GM21825 (cell line): Measurements from ENCODE around the gene NKAPL.
A peak's percentile ranks its signal among the peaks of the same experiment; 100 is the strongest.

Experiments used
- ATAC-seq: cut with Tn5 transposase; IDR thresholded peaks from one replicate; pipeline ENCODE4 v1.9.1; 2021; ENCODE audit warnings: mild to moderate bottlenecking, moderate library complexity; ENCODE audit not compliant: unreplicated experiment

The NKAPL gene

DNA sequence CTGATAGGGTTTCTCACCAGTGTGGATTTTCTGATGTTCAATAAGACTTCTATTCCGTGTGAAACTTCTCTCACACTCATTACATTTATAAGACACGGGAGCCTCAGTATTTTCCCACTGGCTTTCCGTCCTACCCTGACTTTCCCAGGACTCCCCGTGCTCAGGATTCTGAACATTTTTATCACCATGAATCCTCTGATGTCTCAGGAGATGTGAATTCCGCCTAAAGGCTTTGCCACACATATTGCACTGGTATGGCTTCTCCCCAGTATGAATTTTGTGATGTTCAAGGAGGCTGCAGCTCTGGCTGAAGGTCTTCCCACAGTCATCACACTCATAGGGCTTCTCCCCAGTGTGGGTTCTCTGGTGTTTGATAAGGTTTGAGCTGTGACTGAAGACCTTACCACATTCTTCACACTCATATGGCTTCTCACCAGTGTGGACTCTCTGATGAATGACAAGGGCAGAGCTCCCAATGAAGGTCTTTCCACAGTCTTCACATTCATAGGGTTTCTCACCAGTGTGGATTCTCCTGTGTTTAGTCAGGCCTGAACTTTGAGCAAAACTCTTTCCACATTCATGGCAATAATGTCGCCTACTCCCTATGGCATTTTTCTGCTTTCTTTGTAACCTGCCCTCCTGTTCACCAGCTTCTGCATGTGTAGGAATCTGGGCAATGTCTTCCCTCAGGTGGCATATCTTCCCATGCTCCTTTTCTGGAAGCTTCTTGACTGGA lies 13.7 kb upstream of the NKAPL start:
- ATAC-seq = no peak

DNA sequence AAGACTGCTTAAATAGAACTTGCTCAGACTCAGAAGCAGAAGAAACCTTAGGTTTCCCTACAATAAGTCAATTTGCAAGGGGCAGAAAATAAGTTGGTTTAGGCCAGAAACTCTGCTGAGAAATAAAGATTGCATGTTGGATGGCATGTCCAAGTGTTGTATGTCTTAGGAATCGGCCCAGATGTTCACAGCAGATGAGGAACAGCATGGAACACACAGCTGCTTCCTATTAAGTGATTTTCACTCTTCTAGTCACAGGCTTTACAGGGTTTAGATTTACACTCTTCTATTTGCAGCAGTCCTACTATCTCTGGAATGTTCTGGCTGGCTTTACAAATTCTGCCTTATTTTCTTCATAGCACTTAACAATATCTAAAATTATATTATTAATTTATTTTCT lies 10.2 kb upstream of the NKAPL start:
- ATAC-seq = no peak

DNA sequence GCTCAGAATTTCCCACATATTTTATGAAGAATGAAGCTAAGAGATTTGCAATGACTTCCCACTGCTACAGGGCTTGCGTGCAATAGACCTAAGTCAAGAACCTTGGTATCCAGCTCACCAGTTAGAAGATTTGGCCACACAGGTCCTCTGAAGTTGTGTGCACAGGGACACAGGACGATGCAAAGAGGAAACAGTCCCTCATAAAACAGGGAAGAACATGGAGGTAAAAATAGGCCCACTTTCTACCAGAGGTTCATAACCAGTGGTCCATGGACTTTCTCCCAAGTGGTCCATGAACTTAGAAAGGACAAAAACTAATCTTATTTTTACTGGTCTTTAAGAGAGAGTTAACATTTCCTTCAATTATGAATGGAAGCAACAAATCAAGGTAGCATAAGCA lies 8.3 kb upstream of the NKAPL start:
- ATAC-seq = no peak

DNA sequence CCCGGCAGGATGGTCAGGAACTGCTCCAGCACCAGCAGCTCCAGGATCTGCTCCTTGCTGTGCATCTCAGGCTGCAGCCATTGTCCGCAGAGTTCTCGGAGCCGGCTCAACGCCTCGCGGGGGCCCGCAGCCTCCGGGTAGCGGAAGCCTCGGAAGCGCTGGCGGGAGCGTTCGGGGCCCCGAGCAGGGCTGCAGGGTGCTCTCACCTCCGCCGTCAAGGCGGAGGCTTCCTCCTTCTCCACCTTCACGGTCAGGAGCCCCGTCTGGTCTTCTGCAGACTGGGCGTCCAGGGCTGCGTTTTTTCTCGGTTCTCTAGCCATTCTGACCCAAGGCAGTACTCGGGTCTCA lies 7.5 kb upstream of the NKAPL start:
- ATAC-seq = peak; percentile 27

DNA sequence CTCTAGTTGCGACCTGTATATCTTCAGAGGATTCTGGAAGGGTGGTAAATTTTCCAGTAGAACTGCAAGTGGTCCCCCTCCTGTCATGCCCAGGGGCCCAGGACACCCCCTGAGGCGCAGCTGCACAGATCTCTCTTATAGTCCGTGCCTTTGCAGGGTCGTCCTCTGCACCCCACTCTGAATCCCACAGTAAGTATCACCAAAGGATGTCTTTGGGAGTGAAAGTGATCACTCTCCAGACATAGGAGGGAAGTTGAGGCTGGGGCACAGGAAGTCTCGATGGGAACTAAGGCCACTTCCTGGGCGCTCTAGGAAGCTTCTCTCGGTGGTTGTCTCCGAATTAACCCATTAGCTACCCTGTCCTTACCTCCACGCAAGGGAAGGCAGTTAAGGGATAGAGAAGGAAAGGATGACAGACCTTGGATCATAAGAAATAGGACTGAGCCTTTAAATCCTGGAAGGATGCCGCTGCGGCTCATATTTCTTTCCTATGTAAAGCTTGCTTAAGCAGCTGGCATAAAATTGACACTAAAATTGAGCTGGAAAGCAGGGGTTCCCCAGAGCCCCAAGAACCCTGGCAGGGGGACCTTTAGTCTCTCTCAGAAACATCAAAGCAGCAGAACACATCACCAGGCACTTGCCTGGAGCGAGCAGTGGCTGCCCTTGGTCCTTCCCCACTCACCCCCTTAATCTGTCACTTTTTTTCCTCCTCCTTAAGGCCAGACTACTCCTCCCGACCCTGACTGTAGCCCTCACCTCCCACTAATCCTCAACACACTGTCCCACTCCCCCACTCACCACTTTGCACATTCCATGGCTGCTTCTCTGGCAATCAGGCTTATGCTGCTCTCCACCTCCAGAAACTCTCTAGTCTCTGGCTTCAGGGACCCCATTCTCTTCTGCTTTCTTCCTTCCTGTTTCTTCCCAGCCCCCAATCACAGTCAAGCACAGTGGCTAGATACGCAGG lies 6.8 kb upstream of the NKAPL start, which contains the start of gene ZKSCAN4:
Gene ZKSCAN4, minus strand, starts transcription at position 261 of the 967 bp plus-strand sequence. CDS start 289 bp downstream, outside the sequence.
- ATAC-seq = peak; percentile 63

DNA sequence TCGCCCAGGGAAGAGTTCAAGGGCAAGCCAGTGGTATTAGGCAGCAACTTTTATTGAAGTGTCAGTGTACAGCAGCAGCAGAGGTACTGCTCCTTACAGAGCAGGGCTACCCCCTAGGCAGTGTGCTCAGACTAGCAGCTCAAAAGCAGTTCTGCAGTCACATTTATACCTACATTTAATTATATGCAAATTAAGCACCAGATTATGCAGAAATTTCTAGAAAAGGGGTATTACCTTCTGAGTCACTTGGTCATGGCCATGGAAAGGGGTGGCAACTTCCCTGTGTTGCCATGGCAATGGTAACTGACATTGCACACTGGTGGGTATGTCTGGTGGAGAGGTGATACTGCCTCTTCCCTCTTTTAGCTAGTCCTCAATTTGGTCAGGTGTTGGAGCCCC lies 5.0 kb upstream of the NKAPL start:
- no peak for ATAC-seq

DNA sequence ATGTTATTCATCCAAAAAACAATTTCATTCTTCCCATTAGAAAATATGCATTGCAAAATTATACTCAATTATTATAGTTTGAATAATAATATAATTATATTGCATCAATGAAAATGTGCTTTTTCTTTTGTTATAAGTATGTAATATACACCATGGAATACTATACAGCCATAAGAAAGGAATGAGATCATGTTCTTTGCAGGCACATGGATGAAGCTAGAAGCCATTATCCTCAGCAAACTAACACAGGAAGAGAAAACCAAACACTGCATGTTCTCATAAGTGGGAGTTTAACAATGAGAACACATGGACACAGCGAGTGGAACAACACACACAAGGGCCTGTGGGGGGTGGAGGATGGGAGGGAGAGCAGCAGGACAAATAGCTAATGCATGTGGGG lies 2.1 kb upstream of the NKAPL start:
- no peak for ATAC-seq

DNA sequence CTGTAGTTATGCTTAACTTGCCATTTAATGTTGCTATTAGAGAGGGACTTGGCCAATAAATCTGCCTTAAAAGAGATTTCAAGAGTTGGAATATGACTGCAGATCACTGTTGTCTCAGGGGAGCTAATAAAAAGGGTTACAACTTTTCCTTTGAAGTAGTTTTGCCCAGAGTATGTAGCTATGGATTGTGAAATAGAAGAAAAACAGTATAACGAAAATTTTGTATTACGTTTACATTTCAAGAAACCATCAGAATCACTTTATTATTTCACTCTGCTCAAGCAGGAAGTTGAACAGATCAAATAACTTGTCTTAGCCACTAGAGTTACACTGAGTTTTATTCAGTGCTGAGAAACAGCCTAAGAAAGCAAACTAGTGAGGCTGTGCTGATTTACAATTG lies 4.8 kb downstream of the NKAPL start:
- no peak for ATAC-seq

DNA sequence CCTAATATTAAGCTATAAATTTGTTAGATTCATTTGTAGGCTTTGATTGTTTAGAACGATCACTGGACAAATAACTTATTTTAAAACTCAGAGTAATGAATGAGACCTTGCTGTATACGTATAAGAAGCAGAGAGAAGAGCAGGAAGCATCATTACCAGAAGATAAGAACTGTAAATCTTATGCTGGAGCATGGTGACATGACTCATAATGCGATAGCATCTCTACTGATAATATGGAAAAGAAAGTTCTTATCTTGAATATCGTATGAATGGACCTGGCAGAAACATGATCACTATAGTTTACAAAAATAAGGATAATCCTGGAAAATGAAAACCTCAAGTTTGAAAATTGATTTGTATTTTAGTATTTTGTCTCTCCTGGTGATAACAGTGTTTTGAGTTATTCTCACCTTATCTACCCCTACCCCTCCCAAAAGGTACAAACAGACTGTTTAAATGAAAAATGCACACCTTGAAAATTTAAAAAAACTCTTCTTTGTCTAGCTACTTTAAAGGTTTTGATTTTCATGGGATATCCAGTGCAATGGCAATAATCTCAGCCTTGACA lies 5.8 kb downstream of the NKAPL start:
- ATAC-seq = no peak

DNA sequence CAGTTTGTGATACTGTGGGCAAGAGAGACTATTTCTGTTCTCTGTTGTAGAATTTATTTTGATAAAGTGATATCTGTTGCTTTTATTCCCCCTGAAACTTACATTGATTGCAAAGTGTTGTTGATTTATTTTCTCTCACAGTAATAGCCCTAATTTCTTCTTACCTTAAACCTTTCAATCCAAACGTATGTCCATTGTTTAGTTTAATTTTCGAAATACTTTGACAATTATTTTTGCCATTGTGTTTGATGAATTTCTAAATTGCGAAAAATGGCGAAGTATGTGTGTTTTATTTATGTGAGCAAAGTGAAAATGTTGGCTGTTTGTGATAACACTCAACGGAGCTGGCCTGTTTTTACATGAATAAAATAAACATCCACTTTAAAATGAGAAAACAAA lies 7.5 kb downstream of the NKAPL start:
- no peak for ATAC-seq

DNA sequence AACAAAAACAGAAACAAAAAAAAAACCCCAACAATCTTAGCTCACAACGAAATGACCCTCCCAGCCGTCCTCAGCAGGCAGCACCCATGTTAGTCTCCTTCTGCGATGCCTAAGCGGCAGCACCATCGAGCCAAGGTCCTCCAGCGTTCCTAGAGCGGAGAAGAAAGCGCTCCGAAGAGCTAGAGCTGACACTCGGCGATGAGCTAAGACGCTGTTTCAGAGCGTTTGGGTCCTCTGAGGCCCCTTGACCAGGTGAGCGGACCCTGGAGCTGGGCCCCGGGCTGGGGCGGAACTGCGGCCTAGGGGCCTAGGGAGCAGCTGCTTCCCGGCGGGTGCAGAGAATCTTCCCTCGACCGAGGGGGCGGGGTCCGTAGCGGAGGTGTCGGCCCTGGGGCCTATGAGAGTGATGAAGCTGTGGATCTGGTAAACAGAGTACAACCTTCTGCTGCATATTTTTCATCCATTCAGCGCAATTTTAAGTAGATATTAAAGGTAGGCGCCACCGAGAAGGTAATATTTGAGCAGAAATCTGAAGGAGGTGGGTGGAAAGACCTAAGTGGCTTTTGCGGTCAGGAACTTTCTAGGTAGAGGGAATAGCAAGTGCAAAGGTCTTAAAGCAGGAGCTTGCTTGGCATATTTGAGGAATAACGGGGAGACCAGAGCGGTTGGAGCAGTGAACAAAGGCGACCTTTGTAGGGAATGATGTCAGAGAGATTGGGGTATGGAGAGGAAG lies 8.0 kb downstream of the NKAPL start, which contains the start of gene ZSCAN26:
Gene ZSCAN26, plus strand, starts transcription at position 182 of the 733 bp plus-strand sequence. CDS start 4,777 bp downstream, outside the sequence.
- ATAC-seq = peak; percentile 86

DNA sequence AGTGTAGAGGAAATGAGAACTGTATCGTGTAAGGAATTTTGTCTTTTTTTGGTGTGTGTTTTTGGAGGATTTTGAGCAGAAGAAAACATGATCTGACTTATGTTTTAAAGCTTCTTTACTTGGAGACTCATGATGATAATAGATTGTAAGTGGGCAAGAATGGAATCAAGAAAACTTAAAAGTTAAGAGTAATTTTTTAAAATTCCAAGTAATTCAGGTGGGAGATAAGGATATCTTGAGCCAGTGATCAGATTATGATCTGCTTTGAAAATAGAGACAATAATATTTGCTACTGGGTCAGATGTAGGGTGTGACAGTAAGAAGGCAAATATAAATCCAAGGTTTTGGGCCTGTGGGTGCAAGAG lies 8.6 kb downstream of the NKAPL start:
- ATAC-seq = no peak

DNA sequence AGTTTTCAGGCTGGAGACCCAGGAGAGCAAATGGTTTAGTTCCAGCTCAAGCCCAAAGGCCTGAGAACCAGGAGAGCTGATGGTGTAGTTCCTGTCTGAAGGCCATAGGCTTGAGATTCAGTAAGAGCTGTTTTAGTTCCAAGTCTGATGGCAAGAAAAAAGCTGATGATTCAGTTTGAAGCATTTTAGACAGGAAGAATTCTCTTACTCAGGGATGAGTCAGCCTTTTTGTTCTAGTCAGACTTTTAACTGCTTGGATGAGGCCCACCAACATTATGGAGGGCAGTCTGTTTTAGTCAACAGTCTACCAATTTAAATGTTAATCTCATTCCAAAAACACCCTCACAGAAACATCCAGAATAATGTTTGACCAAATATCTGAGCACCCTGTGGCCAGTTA lies 10.4 kb downstream of the NKAPL start:
- ATAC-seq = no peak

DNA sequence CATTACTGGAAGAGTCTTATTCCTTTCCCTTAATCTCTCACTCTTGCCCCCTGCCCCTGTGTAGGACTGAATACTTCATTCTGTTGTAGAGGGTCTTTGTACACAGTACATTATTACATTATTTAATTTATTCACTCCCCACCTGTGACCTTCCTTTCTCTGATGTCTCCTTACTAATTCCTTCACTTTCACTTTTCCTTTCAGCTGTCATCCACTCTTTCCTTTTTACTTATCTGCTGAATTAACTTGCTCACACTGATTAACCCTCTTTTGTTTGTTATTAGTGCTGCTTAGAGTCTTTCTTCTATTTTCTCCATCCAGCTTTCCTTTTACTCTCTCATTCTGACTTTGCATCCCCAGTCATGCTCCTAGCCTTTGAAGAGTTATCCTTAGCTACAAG lies 15.8 kb downstream of the NKAPL start:
- no peak for ATAC-seq

DNA sequence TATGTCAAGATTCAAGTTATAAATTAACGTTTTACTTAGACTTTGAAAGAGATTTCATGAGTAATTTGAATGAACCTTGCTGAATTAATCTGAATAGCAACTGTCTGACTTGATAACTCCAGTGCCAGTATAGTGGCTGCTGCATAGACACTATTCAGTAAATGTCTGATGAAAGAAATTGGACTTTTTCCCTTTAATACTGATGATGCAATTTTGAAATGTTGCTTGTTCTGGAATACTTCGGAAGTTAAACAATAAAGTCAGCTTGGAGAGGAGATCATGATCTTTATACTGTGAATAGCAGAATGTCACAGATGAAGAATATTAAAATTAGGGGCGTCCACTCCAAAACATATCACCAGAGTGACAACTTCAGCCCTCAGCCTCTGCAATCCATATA lies 18.6 kb downstream of the NKAPL start:
- no peak for ATAC-seq

DNA sequence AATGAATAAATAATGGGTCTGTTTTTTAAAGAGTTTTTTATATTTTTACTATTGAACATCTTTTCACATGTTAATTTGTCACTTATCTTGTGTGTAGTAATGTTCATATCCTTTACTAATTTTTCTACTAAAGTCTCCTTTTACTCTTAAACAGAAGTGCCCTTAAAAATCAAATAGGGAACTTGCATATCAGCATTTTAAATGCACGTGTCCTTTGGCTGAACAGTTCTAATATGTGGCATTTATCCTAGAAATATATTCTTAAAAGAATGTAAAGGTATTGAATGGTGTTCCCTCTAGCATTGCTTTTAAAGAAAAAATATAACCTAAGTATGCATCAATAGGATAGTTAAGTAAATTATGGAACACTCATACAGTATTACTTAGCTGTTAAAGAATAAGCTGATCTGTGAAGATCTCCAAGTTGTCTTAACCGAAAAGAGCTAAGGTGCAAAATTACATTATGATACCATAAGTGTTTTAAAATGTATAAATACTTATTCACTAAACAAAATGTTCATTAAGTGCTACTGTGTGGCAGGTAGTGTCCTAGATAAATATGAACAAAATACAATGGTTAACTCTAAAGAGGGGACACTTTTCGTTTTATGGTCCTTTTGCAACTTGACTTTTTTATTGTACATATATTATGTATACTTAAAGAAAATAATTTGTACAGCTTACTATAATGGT lies 21.6 kb downstream of the NKAPL start:
- no peak for ATAC-seq

DNA sequence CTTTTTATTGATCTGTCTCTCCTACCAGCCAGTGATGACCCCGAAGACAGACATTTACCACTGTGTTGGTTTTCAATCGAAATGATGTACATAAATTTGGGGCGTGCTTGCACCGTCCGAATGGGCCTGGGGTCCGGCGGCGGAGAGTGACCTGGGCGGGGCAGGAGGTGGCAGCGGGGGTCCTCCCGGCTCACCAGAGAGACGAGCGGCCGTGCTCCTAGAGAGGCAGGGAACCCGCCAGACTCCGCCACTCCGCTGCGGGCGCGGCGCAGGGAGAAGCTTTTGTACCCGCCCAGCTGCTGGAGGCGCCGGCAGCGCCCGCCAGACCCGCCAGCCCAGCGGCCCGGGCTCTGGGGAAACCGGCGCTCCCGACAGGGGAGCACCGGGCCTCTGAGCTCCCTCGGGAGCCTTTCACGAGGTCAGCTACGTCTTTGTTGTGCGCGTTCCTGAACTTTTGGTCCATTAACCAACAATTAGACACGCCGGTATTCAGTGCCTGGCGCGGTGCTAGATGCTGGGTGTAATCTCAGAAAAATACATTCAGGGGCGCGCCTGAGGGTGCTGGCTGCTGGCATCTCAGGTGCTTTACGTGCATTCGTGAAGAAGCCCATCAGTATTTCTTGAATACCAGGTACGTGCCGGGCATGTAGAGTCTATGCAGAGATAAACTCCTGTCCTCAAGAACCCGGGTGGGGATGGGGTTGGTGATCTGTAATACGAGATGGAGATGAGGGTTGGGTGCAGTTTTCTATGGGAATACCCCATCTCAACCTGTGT lies 22.4 kb downstream of the NKAPL start, which contains the start of gene PGBD1:
Gene PGBD1, plus strand, starts transcription at position 285 of the 777 bp plus-strand sequence. CDS start 2,242 bp downstream, outside the sequence.
- peak; percentile 76 for ATAC-seq

DNA sequence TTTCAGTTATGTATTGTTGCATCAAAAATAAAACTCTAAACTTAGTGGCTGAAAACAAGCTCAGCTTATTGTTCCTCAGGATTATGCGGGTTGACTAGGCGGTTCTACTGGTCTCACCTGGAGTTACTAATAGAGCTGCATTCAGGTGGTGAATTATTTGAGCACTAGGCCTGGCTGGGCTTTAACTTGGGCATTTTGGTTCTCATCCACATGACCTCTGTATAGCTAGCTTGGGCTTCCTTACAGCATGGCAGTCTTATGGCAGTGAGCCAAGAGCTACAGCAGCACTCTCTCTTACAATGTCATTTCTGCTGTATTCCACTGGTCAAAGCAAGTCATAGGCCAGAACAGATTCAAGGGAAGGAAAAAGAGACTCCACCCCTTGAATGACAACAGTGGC lies 23.8 kb downstream of the NKAPL start:
- ATAC-seq = no peak

DNA sequence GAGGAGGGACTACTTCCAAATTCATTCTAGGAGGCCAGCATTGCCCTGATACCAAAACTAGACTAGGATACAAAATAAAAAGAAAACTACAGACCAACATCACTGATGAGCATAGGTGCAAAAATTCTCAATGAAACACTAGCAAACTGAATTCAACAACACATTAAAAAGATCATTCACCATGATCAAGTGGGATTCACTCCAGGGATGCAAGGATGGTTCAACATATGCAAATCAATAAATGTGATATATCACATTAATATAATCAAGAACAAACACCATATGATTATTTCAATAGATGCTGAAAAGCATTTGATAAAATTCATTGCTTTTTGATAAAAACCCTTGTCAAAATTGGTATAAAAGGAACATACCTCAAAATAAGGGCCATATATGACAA lies 32.5 kb downstream of the NKAPL start:
- ATAC-seq = no peak
